Neural progenitor cell (in vitro differentiated cells): ENCODE measurements around the gene AKIRIN2.

Source experiments
- EZH2 ChIP-seq: fragments of 200-600 bp; sonication (generic); IDR thresholded peaks from 2 replicates; pipeline ENCODE4 v1.6.1; 2017; ENCODE audit warnings: antibody characterized with exemption, mild to moderate bottlenecking, moderate library complexity
- EZH2phosphoT487 ChIP-seq: fragments of 200-600 bp; sonication (generic); IDR thresholded peaks from 2 replicates; pipeline ENCODE4 v1.6.1; 2017; ENCODE audit warnings: antibody characterized with exemption

GRCh38 chr6:87655824-87656223 is 46.2 kb downstream of the AKIRIN2 start:
- TF ChIP-seq EZH2 (no peak), EZH2phosphoT487 (no peak)
